Glutamatergic neuron (in vitro differentiated cells): ENCODE measurements around the gene HMGXB3. TPM values are rescaled to one million over a fixed set of nuclear protein-coding genes. Genes with fewer than 3 reads are reported as not detected.

Source experiments
- DNase-seq: peaks from one replicate; pipeline ENCODE4 v3.0.0; 2022
- H3K27ac Mint-ChIP-seq: one replicate; pipeline ENCODE4 v1.8.0; 2020; ENCODE audit warnings: mild to moderate bottlenecking, mixed read lengths, inconsistent platforms; ENCODE audit not compliant: unreplicated experiment
- H3K27me3 Mint-ChIP-seq: one replicate; pipeline ENCODE4 v1.8.0; 2020; ENCODE audit warnings: mild to moderate bottlenecking, moderate library complexity, mixed read lengths, inconsistent platforms; ENCODE audit not compliant: unreplicated experiment
- H3K36me3 Mint-ChIP-seq: one replicate; pipeline ENCODE4 v1.8.0; 2020; ENCODE audit warnings: mild to moderate bottlenecking, mixed read lengths, inconsistent platforms; ENCODE audit not compliant: unreplicated experiment
- H3K4me1 Mint-ChIP-seq: one replicate; pipeline ENCODE4 v1.8.0; 2020; ENCODE audit warnings: mild to moderate bottlenecking, low read depth, mixed read lengths, inconsistent platforms; ENCODE audit not compliant: unreplicated experiment
- H3K4me3 Mint-ChIP-seq: one replicate; pipeline ENCODE4 v1.8.0; 2020; ENCODE audit warnings: mild to moderate bottlenecking, mixed read lengths, inconsistent platforms; ENCODE audit not compliant: unreplicated experiment
- H3K9me3 Mint-ChIP-seq: one replicate; pipeline ENCODE4 v1.8.0; 2020; ENCODE audit warnings: mild to moderate bottlenecking, moderate library complexity, mixed read lengths, inconsistent platforms; ENCODE audit not compliant: unreplicated experiment
- total RNA-seq: library from RNA; stranded (reverse); fragmentation: NEBNext Ultra II Directional; extraction: Animal tissue kit (Norgen Biotek cat#: 25700); gene quantifications from one replicate; pipeline ENCODE4 v1.2.1, GENCODE V29; 2021; ENCODE audit not compliant: unreplicated experiment
- TF ChIP-seq, protein P1 (sequence below): fragments of 200-600 bp; sonication (generic); IDR thresholded peaks from one replicate; pipeline ENCODE4 v1.5.0; 2021; ENCODE audit not compliant: partially characterized antibody, unreplicated experiment

HMGXB3 gene
- total RNA-seq, 1 donor from 2014 or later = 48.6 TPM

- TF ChIP-seq, protein P1, sequence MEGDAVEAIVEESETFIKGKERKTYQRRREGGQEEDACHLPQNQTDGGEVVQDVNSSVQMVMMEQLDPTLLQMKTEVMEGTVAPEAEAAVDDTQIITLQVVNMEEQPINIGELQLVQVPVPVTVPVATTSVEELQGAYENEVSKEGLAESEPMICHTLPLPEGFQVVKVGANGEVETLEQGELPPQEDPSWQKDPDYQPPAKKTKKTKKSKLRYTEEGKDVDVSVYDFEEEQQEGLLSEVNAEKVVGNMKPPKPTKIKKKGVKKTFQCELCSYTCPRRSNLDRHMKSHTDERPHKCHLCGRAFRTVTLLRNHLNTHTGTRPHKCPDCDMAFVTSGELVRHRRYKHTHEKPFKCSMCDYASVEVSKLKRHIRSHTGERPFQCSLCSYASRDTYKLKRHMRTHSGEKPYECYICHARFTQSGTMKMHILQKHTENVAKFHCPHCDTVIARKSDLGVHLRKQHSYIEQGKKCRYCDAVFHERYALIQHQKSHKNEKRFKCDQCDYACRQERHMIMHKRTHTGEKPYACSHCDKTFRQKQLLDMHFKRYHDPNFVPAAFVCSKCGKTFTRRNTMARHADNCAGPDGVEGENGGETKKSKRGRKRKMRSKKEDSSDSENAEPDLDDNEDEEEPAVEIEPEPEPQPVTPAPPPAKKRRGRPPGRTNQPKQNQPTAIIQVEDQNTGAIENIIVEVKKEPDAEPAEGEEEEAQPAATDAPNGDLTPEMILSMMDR = no peak
- no peak for DNase-seq
- Mint-ChIP-seq H3K4me1 (no peaks in the 10 kb centered on the region), H3K4me3 (no peak overlapping the region), H3K27ac (no peak overlapping the region), H3K9me3 (no peaks in the 10 kb centered on the region), H3K27me3 (no peaks in the 10 kb centered on the region), H3K36me3 (no peaks in the 10 kb centered on the region)
Measured at GRCh38 chr5:150036513-150036912, 36.0 kb downstream of the HMGXB3 start.

GRCh38 chr5:150038547-150038946, 38.0 kb downstream of the HMGXB3 start:
- no peak for DNase-seq
- no peaks in the 10 kb centered on the region for H3K36me3 Mint-ChIP-seq
- no peak overlapping the region for H3K4me3 Mint-ChIP-seq
- H3K4me1 Mint-ChIP-seq = no peaks in the 10 kb centered on the region
- H3K9me3 Mint-ChIP-seq = no peaks in the 10 kb centered on the region
- H3K27ac Mint-ChIP-seq = no peak overlapping the region
- TF ChIP-seq, protein P1 = no peak
- no peaks in the 10 kb centered on the region for H3K27me3 Mint-ChIP-seq

DNA sequence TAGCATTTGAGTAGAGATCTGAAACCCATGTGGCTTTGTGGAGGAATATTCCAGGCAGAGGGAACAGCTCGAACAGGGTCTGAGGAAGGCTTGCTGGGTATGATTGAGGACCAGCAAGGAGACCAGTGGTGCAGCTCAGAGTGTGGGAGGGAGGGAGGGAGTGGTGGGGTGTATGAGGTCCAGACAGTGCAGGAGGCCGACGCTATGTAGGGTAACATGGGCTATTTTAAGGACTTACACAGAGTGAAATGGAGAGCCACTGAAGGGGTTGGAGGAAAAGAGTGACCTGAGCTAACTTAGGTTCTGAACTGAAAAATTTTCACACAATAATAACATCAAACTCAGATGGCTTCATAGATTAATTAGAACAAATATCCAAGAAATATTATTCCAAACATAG, 41.9 kb downstream of the HMGXB3 start:
- no peak for DNase-seq
- Mint-ChIP-seq H3K4me3 (no peak overlapping the region), H3K27me3 (peaks cover 3% of the 10 kb centered on the region), H3K36me3 (no peaks in the 10 kb centered on the region), H3K4me1 (no peaks in the 10 kb centered on the region), H3K27ac (no peak overlapping the region), H3K9me3 (no peaks in the 10 kb centered on the region)
- TF ChIP-seq, protein P1 = no peak

DNA sequence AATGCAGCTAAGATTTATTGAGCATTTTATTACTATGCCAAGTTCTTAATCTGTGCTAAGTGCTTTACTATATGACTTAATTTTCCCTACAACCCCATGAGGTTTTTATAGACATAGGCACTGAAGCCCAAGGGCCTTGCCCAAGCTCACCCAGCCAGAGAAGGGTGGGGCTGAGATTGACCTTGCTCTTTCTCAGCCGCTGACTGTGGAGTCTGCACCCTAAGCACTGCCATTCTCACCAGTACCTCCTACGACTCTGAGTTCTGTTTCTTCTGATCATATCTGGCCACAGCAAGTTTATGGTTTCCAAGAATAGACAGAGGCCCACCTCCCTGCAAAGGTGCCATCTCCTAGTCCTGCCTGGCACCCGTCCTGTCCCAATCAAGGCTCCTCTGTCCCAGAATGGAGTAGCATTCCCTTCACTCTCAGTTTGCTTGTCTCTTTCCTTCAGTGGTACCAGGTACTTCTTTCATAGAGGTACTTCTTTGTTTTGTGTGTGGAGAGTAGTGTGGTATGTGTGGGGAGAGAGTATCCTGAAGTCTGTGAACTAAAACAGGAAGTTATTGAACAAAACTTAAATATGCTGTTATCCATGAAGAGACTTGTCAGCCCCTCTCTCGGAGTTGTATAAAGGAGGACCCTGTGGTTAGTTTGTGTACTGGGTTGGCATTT, 43.3 kb downstream of the HMGXB3 start:
- Mint-ChIP-seq H3K4me3 (no peak overlapping the region), H3K4me1 (no peaks in the 10 kb centered on the region), H3K9me3 (no peaks in the 10 kb centered on the region), H3K27me3 (peaks cover 3% of the 10 kb centered on the region), H3K27ac (no peak overlapping the region), H3K36me3 (peaks cover under 1% of the 10 kb centered on the region)
- no peak for DNase-seq
- TF ChIP-seq, protein P1 = no peak

DNA sequence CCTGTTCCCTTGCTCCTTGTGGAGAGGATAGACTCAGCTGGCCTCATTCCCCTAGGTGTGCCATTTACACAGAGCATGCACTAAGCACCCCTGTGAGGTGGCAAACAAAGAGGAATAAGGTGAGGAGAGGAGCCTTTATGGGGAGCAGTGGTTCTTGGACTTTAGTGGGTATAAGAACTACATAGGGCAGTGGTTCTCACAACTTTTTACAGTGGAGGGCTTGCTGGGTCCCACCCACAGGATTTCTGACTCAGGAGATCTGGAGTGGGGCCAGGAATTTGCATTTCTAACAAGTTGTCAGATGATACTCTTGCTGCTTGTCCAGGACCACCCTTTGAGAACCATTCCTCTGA, 43.8 kb downstream of the HMGXB3 start:
- no peak overlapping the region for H3K27ac Mint-ChIP-seq
- TF ChIP-seq, protein P1 = no peak
- DNase-seq = no peak
- H3K27me3 Mint-ChIP-seq = peaks cover 5% of the 10 kb centered on the region
- no peaks in the 10 kb centered on the region for H3K4me1 Mint-ChIP-seq
- peaks cover 6% of the 10 kb centered on the region for H3K36me3 Mint-ChIP-seq
- no peak overlapping the region for H3K4me3 Mint-ChIP-seq
- H3K9me3 Mint-ChIP-seq = no peaks in the 10 kb centered on the region
